KMS-11 (cell line): ENCODE measurements around the gene NTRK2.

Experiments
- H2AFZ ChIP-seq: fragments of 200-600 bp; sonication (generic); 2 replicates; pipeline ENCODE4 v1.6.1; 2016; ENCODE audit warnings: antibody characterized with exemption, mixed run types, low read depth
- H3K27ac ChIP-seq: fragments of 200-600 bp; sonication (generic); 2 replicates; pipeline ENCODE4 v1.6.1; 2016; ENCODE audit warnings: mild to moderate bottlenecking, mixed run types
- H3K27me3 ChIP-seq: fragments of 200-600 bp; sonication (generic); 2 replicates; pipeline ENCODE4 v1.6.1; 2017; ENCODE audit warnings: mild to moderate bottlenecking, low read depth, mixed run types, moderate library complexity; ENCODE audit not compliant: insufficient read depth
- H3K36me3 ChIP-seq: fragments of 200-600 bp; sonication (generic); 2 replicates; pipeline ENCODE4 v1.6.1; 2017; ENCODE audit warnings: mild to moderate bottlenecking, mixed run types; ENCODE audit not compliant: insufficient read depth
- H3K4me1 ChIP-seq: fragments of 200-600 bp; sonication (generic); 2 replicates; pipeline ENCODE4 v1.6.1; 2016; ENCODE audit warnings: mild to moderate bottlenecking, low read depth, mixed run types; ENCODE audit not compliant: poor library complexity, severe bottlenecking
- H3K4me2 ChIP-seq: fragments of 200-600 bp; sonication (generic); 2 replicates; pipeline ENCODE4 v1.7.0; 2016; ENCODE audit warnings: mild to moderate bottlenecking, mixed run types
- H3K4me3 ChIP-seq: fragments of 200-600 bp; sonication (generic); IDR thresholded peaks from 2 replicates; pipeline ENCODE4 v1.6.1; 2017; ENCODE audit warnings: low read depth, low read length, mixed read lengths; ENCODE audit not compliant: insufficient read depth
- H3K79me2 ChIP-seq: fragments of 200-600 bp; sonication (generic); 2 replicates; pipeline ENCODE4 v1.6.1; 2016; ENCODE audit warnings: low read depth, mixed run types; ENCODE audit not compliant: insufficient read depth
- H3K9ac ChIP-seq: fragments of 200-600 bp; sonication (generic); 2 replicates; pipeline ENCODE4 v1.6.1; 2016; ENCODE audit warnings: mild to moderate bottlenecking, mixed run types
- H4K20me1 ChIP-seq: fragments of 200-600 bp; sonication (generic); 2 replicates; pipeline ENCODE4 v1.6.1; 2016; ENCODE audit warnings: mild to moderate bottlenecking, mixed run types; ENCODE audit not compliant: insufficient read depth
- TF ChIP-seq, protein P1 (sequence below): fragments of 200-600 bp; sonication (generic); conservative IDR thresholded peaks from 2 replicates; pipeline ENCODE4 v1.6.1; 2017; ENCODE audit warnings: low read depth, mild to moderate bottlenecking, antibody characterized with exemption, low read length, moderate library complexity, mixed read lengths

NTRK2 gene

GRCh38 chr9:84773022-84773421 is 103.5 kb downstream of the NTRK2 start:
- Histone ChIP-seq H3K79me2 (no peaks in the 10 kb centered on the region), H3K27ac (no peak overlapping the region), H4K20me1 (no peaks in the 10 kb centered on the region), H3K9ac (no peak overlapping the region), H3K4me1 (peaks cover 25% of the 10 kb centered on the region), H3K4me2 (no peak overlapping the region), H2AFZ (no peak overlapping the region), H3K27me3 (no peaks in the 10 kb centered on the region), H3K36me3 (no peaks in the 10 kb centered on the region), H3K4me3 (no peak overlapping the region)
- TF ChIP-seq, protein P1, sequence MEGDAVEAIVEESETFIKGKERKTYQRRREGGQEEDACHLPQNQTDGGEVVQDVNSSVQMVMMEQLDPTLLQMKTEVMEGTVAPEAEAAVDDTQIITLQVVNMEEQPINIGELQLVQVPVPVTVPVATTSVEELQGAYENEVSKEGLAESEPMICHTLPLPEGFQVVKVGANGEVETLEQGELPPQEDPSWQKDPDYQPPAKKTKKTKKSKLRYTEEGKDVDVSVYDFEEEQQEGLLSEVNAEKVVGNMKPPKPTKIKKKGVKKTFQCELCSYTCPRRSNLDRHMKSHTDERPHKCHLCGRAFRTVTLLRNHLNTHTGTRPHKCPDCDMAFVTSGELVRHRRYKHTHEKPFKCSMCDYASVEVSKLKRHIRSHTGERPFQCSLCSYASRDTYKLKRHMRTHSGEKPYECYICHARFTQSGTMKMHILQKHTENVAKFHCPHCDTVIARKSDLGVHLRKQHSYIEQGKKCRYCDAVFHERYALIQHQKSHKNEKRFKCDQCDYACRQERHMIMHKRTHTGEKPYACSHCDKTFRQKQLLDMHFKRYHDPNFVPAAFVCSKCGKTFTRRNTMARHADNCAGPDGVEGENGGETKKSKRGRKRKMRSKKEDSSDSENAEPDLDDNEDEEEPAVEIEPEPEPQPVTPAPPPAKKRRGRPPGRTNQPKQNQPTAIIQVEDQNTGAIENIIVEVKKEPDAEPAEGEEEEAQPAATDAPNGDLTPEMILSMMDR: no peak

DNA sequence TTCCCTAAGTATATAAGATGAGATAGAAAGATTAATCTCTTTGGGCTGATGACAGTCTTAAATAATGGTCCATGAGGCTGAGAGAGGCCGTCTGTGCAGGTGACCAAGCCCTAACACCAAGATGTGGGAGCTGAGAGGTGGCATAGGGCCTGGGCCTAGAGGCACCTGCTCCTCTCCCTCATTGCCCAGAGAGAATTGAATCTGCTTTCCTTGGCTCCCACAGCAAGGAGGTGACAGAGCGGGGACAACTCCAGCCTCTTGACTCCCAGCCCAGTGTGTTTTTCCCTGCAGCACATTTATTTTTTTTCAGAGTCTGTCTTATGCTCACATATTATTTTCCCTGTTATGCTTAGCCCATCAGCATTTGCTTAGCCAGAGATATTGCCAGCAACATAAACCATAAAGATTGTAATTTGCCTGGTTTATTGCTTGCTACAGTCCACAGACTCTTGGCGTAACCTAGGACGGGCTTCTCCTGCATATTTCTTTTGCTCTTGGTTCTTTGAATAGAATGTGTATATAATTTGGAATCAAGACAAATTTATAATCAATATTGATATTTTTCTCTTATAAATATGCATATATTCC is 105.6 kb downstream of the NTRK2 start:
- peaks cover 14% of the 10 kb centered on the region for H3K4me1 ChIP-seq
- no peaks in the 10 kb centered on the region for H3K27me3 ChIP-seq
- H3K4me3 ChIP-seq: no peak overlapping the region
- H3K27ac ChIP-seq: no peak overlapping the region
- H3K4me2 ChIP-seq: no peak overlapping the region
- no peaks in the 10 kb centered on the region for H3K79me2 ChIP-seq
- no peaks in the 10 kb centered on the region for H3K36me3 ChIP-seq
- TF ChIP-seq, protein P1: no peak
- no peak overlapping the region for H2AFZ ChIP-seq
- no peaks in the 10 kb centered on the region for H4K20me1 ChIP-seq
- H3K9ac ChIP-seq: no peak overlapping the region

- H4K20me1 ChIP-seq: no peaks in the 10 kb centered on the region
- no peaks in the 10 kb centered on the region for H3K27me3 ChIP-seq
- H3K79me2 ChIP-seq: no peaks in the 10 kb centered on the region
- TF ChIP-seq, protein P1: no peak
- H2AFZ ChIP-seq: no peak overlapping the region
- H3K9ac ChIP-seq: no peak overlapping the region
- H3K36me3 ChIP-seq: no peaks in the 10 kb centered on the region
- no peak overlapping the region for H3K4me2 ChIP-seq
- no peak overlapping the region for H3K4me3 ChIP-seq
- no peak overlapping the region for H3K27ac ChIP-seq
- no peaks in the 10 kb centered on the region for H3K4me1 ChIP-seq
These were observed 109.0 kb downstream of the NTRK2 start for GRCh38 chr9:84778570-84778969.

GRCh38 chr9:84779883-84780282 is 110.4 kb downstream of the NTRK2 start:
- H3K79me2 ChIP-seq: no peaks in the 10 kb centered on the region
- H3K4me2 ChIP-seq: no peak overlapping the region
- TF ChIP-seq, protein P1: no peak
- H3K4me1 ChIP-seq: no peaks in the 10 kb centered on the region
- H3K4me3 ChIP-seq: no peak overlapping the region
- no peaks in the 10 kb centered on the region for H3K36me3 ChIP-seq
- H3K27me3 ChIP-seq: no peaks in the 10 kb centered on the region
- H4K20me1 ChIP-seq: no peaks in the 10 kb centered on the region
- no peak overlapping the region for H2AFZ ChIP-seq
- H3K27ac ChIP-seq: no peak overlapping the region
- H3K9ac ChIP-seq: no peak overlapping the region
